GM19035 (cell line): ENCODE measurements around the gene SCN1B.
"Not testable (repeated sequence)": the region's sequence is repeated elsewhere in the genome, so short reads cannot be mapped to it uniquely, and the experiment has no call there.

ENCODE experiments used
- ATAC-seq: cut with Tn5 transposase; IDR thresholded peaks from one replicate; pipeline ENCODE4 v1.9.1; 2021; ENCODE audit not compliant: unreplicated experiment

SCN1B gene

GRCh38 chr19:35034588-35035382 is 4.5 kb downstream of the SCN1B start:
- ATAC-seq, result no peak

GRCh38 chr19:35037716-35038622 is 7.7 kb downstream of the SCN1B start:
- ATAC-seq, result no peak

GRCh38 chr19:35038623-35039512 is 8.6 kb downstream of the SCN1B start:
- ATAC-seq, result no peak

- no peak for ATAC-seq
Measured at GRCh38 chr19:35039881-35040825, 9.9 kb downstream of the SCN1B start.

DNA sequence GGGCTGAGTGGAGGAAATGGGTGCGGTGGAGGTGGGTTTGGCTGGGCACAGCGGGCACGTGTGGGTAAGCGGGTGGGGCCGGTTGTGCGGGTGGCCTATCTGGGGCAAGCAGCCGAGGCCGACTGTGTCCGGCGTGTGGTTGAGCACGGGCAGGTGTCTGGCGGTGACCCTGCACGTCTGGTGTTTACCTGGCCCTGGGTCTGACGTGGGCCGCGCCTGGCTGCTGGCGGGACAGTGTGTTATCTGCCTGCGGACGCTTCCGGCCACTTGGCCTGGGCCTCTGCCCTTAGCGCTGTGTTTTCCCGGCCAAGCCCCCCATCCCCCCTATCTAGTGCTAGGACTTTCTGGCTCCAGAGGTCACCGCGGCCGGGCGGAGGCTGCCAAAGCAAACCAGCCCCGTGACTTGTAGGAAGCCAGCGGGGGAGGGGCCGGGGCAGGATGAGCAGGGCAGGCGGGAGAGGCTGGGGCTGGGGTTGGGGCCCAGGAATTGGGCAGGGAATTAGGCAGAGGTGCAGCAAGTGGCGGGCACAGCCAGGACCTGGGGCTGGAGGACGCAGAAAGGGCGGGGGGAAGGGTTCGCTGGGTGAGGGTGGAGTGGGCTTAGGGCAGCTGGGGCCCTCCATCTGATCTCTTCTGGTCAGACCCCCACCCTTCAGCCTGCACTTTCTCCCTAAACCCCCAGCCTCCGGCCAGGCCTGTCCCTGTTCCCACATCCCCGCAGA is 10.7 kb downstream of the SCN1B start:
- no peak for ATAC-seq

GRCh38 chr19:35041548-35042055 is 11.3 kb downstream of the SCN1B start, which contains the start of gene HPN:
Gene HPN (plus strand): TSS chr19:35041721. CDS start chr19:35042507, 786 bp downstream.
- ATAC-seq, result no peak

DNA sequence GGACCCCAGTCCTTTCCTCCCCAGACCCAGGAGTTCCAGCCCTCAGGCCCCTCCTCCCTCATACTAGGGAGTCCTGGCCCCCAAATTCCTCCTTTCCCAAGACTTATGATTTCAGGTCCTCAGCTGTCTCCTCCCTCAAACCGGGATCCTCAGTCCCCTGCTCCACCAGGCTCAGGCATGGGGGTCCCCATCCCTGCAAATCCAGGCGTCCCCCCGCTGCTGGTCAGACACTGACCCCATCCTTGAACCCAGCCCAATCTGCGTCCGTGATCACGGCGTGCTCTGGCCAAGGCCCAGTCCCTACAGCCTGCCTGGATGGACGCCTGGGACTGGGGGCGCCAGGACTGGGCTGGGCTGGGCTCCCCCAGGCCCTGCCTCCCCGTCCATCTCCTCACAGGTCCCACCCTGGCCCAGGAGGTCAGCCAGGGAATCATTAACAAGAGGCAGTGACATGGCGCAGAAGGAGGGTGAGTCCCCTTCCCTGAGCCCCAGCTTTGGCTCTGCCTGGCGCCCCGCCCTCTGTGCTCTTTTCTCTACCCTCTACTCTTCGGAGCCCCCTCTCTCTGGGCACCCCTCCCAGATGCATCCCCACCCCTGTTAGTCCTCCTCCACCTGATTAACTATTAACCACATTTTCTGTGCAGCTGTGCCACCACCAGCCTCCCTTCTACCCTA is 11.9 kb downstream of the SCN1B start:
- ATAC-seq, result no peak

- no peak for ATAC-seq
Measured at GRCh38 chr19:35042954-35043604, 12.8 kb downstream of the SCN1B start.

DNA sequence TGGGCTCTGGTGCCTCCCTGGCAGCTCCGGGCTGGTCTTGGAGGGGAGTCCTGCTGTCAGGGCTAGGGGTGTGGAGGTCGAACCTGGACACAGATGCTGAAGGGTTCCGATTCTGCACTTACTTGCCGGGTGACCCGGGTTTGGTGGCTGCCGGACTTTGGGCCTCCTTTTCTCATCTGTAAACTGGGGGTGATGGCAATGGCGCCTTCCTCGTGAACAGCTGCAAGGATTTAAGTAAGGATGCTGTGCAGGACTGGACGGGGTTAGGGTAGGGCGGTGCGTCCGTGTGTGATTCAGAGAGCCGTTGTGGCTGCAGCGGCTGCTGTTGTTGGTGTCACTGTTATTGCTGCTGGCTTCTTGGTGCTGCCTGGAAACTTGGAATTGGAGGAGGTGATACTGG is 13.6 kb downstream of the SCN1B start:
- no peak for ATAC-seq

DNA sequence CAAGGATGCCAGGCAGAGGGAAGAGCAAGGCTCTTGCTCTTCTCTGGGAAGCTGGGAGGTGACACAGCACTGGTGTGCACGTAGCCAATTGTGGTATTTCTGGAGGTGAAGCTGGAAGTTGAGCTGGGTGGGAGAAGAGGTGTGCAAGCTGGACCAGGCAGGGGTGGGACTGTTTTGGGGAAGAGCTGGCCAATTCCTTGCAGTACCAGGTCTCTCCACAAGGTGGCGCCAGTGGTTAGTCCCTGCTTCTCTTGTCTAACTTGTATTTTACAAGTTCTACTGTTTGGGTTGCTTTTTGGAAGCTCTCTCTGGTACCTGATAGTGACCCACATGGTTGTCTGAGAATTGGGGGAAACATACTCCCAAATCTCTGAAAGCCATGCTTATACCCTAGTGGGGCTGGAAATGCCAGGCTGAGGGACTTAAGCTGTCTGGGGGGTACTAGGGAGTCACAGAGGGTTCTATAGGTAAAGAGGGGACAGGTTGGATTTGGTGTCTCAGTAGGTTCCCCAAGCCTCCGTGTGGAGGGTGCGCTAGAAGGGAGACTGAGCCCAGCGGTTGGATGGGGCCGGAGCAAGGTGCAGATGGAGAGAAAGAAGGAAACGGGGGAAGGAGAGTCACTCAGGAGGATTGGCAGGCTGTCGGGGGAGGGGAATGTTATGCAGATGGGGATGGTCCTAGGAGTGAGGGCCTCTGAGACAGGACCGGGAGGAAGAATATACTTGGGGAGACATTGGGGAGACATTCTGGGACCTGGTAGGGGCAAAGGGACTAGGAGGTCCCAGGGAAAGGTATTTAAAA is 14.2 kb downstream of the SCN1B start:
- ATAC-seq, result no peak

GRCh38 chr19:35045667-35046300 is 15.5 kb downstream of the SCN1B start:
- ATAC-seq, result no peak

DNA sequence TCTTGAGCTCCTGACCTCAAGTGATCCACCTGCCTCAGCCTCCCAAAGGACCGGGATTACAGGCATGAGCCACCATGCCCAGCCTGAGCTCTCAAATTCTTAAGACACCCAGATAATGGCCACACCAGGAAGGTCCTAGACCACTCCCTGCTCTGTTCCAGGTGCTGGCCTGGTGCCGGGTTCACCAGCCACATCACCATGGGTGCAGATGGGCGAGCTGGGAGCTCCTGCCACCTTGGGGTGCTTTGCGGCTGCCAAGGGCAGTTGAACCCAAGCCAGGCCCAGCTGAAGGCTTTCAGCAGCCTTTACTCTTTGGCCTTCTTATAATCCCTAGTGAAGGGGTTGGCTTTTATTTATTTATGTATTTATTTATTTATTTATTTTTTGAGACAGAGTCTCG is 16.2 kb downstream of the SCN1B start:
- no peak for ATAC-seq

- ATAC-seq, result no peak
Measured at GRCh38 chr19:35048911-35049411, 18.7 kb downstream of the SCN1B start.

DNA sequence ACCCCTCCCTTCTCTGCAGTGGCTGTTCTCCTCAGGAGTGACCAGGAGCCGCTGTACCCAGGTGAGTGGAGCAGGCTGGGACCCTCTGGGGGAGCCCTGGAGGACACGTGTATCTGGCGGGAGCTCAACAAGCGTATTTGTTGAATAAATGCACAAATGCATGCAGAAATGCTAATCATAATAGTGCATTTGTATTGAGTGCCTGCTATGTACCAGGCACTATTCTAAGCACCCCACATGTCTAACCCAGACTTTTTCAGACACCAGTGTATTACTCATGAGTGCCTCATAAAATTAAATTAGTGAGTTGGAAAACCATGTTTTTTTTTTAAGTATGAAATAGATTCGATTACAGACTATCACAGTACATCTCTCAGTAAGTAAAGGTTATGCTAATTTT is 19.2 kb downstream of the SCN1B start:
- ATAC-seq, result no peak

- not testable (repeated sequence) for ATAC-seq
Measured at GRCh38 chr19:35050662-35051061, 20.4 kb downstream of the SCN1B start.

- not testable (repeated sequence) for ATAC-seq
Measured at GRCh38 chr19:35051268-35051667, 21.0 kb downstream of the SCN1B start.
